Omental fat pad (tissue), 4 donors: ENCODE measurements around the gene ANKRD63. TPM values are rescaled to one million over a fixed set of nuclear protein-coding genes. Genes with fewer than 3 reads are reported as not detected.

ENCODE experiments used
- ATAC-seq: fragments of 150-250 bp; one replicate; pipeline ENCODE4 v1.9.1; 2016; ENCODE audit warnings: mild to moderate bottlenecking, moderate library complexity; ENCODE audit not compliant: low FRiP score
- DNase-seq: peaks from one replicate; pipeline ENCODE4 v3.0.0-alpha.2; 2019; ENCODE audit warnings: low spot score
- CTCF ChIP-seq, 3 donors: fragments of 450-650 bp; IDR thresholded peaks; one replicate each; pipeline ENCODE4 v1.5.1; 2016 to 2017; ENCODE audit warnings: antibody characterized with exemption in 3 of 3, mild to moderate bottlenecking in 3 of 3, moderate library complexity in 2 of 3
- total RNA-seq, 4 donors: library from RNA; depleted of rRNA; stranded (reverse); fragments of >200 nt; gene quantifications; one replicate each; pipeline ENCODE4 v1.1.0, GENCODE V29; 2016

Gene ANKRD63
- total RNA-seq, 4 donors from 2014 or later, result not detected

DNA sequence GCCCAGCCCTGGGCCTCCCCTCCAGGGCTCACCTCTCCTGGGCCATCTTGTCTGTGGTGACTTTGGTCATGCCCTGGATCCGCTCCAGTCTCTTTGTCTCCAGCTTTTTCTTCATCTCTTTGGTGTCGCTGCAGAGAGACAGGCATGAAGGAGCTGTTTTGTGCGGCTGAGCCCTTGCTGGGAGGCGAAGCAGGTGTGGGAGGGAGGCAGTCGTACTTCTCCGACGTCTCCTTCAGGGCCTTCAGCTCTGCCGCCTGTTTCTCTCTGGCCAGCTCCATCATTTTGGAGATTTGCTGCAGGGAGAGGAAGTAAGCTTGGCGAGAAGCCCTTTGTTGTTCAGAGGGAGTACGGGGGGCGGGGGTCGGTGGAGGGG lies 7.7 kb upstream of the ANKRD63 start:
- ATAC-seq (no peak), DNase-seq (no peak)
- TF ChIP-seq CTCF (IDR thresholded peaks at IDR 0.05), result no peak

GRCh38 chr15:40289140-40289775 lies 6.4 kb upstream of the ANKRD63 start:
- TF ChIP-seq CTCF (IDR thresholded peaks at IDR 0.05), result no peak
- DNase-seq (no peak), ATAC-seq (no peak)

DNA sequence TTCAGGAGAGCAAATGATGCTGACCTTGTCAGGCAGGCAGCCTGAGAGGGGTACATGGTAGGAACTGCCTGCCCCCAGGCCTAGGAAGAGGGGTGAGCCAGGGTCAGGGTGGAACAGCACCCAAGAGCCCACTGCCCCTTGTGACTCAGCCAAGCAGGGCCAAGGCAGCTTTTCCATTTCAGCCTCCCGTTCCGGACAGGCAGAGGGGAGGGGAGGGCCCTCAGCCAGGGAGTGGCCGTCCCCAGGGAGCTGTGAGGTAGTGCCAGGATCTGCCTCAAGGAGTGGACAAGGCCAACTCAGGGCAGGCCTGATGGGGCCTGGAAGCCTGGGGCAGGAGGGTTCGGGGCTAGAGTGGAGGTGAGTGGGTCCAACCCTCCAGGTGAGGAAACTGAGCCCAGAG lies 5.1 kb upstream of the ANKRD63 start:
- no peak for TF ChIP-seq CTCF (IDR thresholded peaks at IDR 0.05)
- ATAC-seq (no peak), DNase-seq (no peak)

DNA sequence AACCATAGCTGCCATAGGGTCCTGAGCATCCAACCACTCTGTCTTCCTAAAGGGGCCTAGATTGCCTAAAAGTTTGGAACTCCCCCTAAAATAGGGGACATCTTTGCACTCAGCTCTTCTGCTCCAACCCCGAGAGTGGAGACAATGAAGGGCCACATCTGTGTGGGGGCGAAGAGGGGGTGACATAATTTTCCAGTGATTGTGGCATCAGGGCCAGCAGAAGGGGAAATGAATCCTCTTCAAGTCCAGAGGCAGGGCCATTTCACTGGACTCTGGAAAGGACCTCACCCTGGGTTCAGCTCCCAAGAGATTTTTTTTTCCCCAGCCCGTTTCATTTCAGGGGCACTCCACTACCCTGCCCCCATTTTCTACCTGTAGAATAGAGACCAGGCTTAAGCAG lies 4.6 kb upstream of the ANKRD63 start:
- no peak for DNase-seq
- no peak for TF ChIP-seq CTCF (IDR thresholded peaks at IDR 0.05)
- ATAC-seq, result no peak

GRCh38 chr15:40286794-40287193 lies 3.9 kb upstream of the ANKRD63 start:
- ATAC-seq (no peak), DNase-seq (no peak)
- TF ChIP-seq CTCF (IDR thresholded peaks at IDR 0.05), result no peak

GRCh38 chr15:40286061-40286532 lies 3.2 kb upstream of the ANKRD63 start:
- ATAC-seq, result no peak
- no peak for DNase-seq
- no peak for TF ChIP-seq CTCF (IDR thresholded peaks at IDR 0.05)

DNA sequence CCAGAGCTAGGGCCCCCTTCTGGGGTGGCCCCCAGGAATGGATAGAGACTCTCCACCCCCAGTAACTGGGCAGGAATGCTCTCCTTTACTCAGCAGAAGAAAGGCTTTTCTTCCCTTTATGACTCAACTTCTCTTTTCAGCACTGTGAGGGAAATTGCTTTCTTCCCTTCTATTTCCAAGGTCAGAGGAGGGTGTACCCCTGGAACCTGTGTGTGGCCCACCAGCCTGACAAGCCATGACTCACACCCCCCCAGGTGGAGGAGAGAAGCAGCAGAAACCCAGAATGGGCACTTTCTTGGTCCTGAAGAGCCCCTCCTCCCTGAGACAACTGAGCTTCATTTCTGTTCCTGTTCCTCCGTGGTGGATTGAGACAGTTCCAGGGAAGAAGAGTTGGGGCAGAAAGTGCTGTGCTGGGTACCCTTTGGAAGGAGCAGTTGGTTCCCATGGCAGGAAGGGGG lies 2.7 kb upstream of the ANKRD63 start:
- DNase-seq, result no peak
- ATAC-seq, result no peak
- no peak for TF ChIP-seq CTCF (IDR thresholded peaks at IDR 0.05)
